GM13976 (cell line): ENCODE data around the gene PIK3C2G.

Source experiments
- DNase-seq: peaks from one replicate; pipeline ENCODE4 v3.0.0; 2012; ENCODE audit warnings: low spot score
- in situ Hi-C: fragments of 300-500 bp; cut with MboI; formaldehyde crosslinking; loops from one replicate; pipeline ENCODE4 v1.12.0; 2022; ENCODE audit warnings: low sequenced_read_pairs, mixed read lengths, inconsistent platforms; ENCODE audit not compliant: unreplicated experiment
- TF ChIP-seq, protein P1 (sequence below): IDR thresholded peaks from 2 replicates; pipeline ENCODE4 v1.5.1; 2012; ENCODE audit warnings: borderline replicate concordance, mild to moderate bottlenecking; ENCODE audit not compliant: insufficient read depth; ENCODE audit errors: extremely low read depth, missing control alignments, control extremely low read depth

The PIK3C2G gene

DNA sequence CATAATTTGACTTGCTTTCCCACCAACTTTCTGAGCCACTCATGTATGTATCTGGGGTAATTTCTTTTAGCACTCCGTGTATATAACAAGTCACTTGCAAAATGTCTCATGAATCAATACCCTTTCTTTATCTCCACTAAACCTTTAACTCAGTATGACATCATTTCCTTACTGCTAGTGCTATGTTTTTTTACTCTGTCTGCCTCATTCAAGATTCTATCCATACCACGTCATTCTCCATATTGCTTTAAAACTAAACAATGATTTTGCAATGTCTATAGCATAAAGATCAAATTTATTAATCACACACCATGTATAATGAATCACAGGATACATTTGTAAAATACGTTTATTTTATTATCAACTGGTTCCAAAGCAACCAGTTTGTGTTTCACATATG lies 178.2 kb downstream of the PIK3C2G start:
- in situ Hi-C loops = no loop called here
- TF ChIP-seq, protein P1, sequence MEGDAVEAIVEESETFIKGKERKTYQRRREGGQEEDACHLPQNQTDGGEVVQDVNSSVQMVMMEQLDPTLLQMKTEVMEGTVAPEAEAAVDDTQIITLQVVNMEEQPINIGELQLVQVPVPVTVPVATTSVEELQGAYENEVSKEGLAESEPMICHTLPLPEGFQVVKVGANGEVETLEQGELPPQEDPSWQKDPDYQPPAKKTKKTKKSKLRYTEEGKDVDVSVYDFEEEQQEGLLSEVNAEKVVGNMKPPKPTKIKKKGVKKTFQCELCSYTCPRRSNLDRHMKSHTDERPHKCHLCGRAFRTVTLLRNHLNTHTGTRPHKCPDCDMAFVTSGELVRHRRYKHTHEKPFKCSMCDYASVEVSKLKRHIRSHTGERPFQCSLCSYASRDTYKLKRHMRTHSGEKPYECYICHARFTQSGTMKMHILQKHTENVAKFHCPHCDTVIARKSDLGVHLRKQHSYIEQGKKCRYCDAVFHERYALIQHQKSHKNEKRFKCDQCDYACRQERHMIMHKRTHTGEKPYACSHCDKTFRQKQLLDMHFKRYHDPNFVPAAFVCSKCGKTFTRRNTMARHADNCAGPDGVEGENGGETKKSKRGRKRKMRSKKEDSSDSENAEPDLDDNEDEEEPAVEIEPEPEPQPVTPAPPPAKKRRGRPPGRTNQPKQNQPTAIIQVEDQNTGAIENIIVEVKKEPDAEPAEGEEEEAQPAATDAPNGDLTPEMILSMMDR = no peak
- DNase-seq = no peak

DNA sequence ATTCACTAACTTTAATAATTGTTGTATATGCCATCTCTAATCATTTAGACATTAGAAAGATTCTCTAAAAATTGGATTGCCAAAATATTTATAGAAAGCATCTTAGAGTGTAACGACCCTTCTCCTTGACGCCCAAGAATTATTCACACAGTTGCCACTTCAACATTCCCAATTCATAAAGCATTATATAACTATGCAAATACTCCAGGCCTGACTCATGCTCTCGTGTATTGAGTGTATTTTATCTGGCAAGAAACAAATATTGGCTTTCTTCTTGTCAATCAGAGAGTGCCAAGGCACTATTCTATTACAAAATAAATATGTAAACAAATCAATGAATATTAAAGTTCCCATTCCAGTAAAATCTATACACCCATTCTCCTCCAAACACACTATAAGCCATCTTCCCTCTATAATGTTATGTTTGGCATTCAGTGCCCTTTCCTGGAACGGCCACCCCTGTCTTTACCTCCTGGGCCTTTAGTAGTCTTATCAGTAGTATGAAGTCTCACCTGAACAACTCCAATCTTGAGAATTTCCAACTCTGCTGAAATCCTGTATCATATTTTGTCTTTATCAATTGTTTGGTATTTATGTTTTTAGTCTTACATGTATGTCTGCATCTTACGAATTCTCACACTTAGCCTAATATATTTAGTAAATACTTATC lies 182.6 kb downstream of the PIK3C2G start:
- no peak for DNase-seq
- in situ Hi-C loops = no loop called here
- TF ChIP-seq, protein P1 = no peak

DNA sequence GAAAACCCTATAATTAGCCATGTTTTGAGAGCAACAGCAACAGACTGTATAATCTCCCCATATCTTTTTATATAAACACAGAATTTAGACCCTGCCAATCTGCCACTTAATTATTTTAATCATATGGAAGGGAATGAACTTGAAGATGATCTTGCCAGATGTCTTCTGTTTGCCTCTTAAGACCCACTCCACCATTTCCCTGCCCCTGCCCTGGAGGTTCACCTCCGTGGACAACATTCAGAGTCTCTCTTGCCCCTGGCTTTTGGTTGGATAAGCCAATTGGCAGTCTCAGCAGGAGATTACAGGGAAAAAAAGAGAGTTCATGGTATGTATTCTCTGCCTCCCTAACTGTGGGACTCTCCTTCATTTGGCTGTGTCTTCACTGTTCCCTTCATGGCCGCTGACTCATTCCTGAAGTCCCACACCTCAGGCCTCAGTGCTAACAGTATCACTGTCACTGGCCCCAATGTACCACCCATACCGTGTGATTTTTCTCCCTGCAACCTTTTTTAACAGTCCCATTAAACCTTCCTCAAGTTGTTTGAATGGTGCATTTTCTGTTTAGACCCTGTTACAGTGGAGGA lies 184.8 kb downstream of the PIK3C2G start:
- TF ChIP-seq, protein P1 = no peak
- DNase-seq = peak; percentile 4
- in situ Hi-C loops = no loop called here

DNA sequence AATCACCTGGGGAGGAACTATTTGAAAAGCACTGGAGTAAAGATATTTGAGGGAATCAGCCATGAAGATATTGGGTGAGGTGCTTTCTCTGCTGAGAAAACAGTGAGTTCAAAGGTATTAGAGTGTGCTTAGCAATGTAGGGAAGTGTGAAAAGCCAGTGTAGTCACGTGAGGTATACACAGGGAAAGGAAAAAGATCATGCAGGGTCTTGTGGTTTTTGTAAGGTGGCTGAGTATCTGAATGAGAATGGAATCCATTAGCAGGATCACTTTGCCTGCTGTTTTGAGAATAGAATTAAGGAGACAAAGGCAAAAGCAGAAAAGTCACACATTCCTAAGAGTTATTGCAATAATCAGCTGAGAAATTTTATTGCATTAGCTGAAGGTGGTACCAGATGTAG lies 193.0 kb downstream of the PIK3C2G start:
- TF ChIP-seq, protein P1 = no peak
- in situ Hi-C loops = no loop called here
- no peak for DNase-seq

DNA sequence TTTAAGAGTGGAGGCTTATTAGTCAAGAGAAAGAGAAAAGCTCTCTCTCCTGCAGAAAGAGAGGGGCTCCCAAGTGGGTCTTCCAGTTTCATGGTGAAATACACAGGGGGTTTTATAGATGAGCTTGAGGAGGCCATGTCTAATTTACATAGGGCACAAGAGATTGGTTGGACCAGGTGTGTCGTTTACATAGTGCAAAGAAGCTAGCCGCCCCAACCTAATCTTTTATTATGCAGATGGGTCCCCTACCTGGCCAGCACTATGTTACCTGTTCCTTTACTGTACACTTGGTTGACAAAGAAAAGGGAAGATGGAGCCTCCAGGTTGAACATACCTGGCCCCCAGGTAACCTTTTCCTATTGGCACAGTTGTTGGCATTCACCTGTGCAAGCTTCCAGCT lies 195.0 kb downstream of the PIK3C2G start:
- in situ Hi-C loops = no loop called here
- TF ChIP-seq, protein P1 = no peak

DNA sequence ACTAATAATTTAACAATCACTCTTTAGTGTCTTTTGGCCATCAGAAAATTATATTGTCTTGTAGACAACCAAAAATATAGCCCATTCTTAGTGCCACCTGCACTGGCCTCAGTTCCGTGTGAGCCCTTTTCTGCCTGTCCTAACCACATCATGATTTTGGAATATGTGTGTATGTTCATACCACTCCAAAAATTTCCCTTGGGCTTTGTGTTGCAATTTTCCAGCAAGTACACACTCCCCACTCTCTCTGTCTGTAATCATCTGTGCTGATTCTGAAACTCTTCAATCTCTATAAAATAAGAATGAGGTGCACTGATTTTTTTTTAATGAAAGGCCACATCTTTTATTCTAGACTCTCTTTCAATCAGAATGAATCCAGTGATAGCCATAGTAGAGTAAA lies 196.0 kb downstream of the PIK3C2G start:
- TF ChIP-seq, protein P1 = no peak
- no peak for DNase-seq
- in situ Hi-C loops = no loop called here

More for the DNA sequence above, 195.0 kb downstream of the PIK3C2G start:
- no peak for DNase-seq
